ENCODE results near the gene CRAMP1.

DNA sequence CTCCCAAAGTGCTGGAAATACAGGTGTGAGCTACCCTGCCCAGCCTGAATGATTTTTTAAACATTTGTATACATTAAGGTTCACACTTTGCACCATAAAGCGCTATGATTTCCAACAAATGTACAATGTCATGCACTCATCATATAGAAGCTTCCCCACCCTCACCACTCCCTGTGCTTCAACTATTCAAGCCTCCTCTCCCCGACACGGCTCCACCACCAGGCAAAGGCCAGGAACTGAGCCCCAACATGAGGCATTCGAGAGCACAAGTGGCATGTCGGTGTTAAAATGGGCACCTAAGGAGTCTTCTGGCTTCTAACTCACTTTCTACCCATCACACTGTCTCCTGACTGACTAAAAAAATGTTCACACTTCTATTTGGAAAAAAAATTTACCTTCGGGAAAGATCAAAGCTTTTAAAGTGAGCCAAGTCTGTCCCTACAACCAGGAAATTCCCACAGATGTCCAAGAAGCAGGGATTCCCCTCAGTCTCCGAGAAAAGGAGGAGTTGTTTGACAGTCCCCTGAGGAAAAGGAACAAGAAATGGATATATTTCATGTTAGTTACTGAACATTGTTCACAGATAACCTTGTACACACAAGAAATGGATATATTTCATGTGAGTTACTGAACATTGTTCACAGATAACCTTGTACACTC, 41.0 kb upstream of the CRAMP1 start:
- TF ChIP-seq, protein P1, sequence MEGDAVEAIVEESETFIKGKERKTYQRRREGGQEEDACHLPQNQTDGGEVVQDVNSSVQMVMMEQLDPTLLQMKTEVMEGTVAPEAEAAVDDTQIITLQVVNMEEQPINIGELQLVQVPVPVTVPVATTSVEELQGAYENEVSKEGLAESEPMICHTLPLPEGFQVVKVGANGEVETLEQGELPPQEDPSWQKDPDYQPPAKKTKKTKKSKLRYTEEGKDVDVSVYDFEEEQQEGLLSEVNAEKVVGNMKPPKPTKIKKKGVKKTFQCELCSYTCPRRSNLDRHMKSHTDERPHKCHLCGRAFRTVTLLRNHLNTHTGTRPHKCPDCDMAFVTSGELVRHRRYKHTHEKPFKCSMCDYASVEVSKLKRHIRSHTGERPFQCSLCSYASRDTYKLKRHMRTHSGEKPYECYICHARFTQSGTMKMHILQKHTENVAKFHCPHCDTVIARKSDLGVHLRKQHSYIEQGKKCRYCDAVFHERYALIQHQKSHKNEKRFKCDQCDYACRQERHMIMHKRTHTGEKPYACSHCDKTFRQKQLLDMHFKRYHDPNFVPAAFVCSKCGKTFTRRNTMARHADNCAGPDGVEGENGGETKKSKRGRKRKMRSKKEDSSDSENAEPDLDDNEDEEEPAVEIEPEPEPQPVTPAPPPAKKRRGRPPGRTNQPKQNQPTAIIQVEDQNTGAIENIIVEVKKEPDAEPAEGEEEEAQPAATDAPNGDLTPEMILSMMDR (IDR thresholded peaks at IDR 0.05), result no peak
- no peak for TF ChIP-seq EP300 (IDR thresholded peaks at IDR 0.05)
- TF ChIP-seq POLR2A (IDR thresholded peaks at IDR 0.05; ENCODE audit: low read depth), result no peak
- TF ChIP-seq POLR2AphosphoS5 (IDR thresholded peaks at IDR 0.05), result no peak
